Vagina (tissue), 2 donors: ENCODE measurements around the gene SPACA6. TPM values are rescaled to one million over a fixed set of nuclear protein-coding genes. Genes with fewer than 3 reads are reported as not detected.

Source experiments
- DNase-seq, 2 donors: peaks; one replicate each; pipeline ENCODE4 v3.0.0-alpha.2; 2017; ENCODE audit errors: extremely low spot score in 2 of 2
- H3K27ac ChIP-seq: fragments of 200-600 bp; sonication (generic); one replicate; pipeline ENCODE4 v1.5.1; 2019
- H3K27me3 ChIP-seq: fragments of 200-600 bp; sonication (generic); one replicate; pipeline ENCODE4 v1.5.1; 2019
- H3K36me3 ChIP-seq, 2 donors: fragments of 200-600 bp; sonication (generic); one replicate each; pipeline ENCODE4 v1.5.1; 2017 to 2019
- H3K4me1 ChIP-seq: fragments of 200-600 bp; sonication (generic); one replicate; pipeline ENCODE4 v1.5.1; 2019
- H3K4me3 ChIP-seq, 2 donors: fragments of 200-600 bp; sonication (generic); 1 replicate in 1 of 2; 2 replicates in 1 of 2; pipeline ENCODE4 v1.5.1; 2016 to 2019
- H3K9me3 ChIP-seq: fragments of 200-600 bp; sonication (generic); one replicate; pipeline ENCODE4 v1.5.1; 2019
- POLR2A ChIP-seq, 2 donors: fragments of 450-650 bp; IDR thresholded peaks; one replicate each; pipeline ENCODE4 v1.6.1; 2017; ENCODE audit warnings: antibody characterized with exemption in 2 of 2, mild to moderate bottlenecking in 2 of 2, moderate library complexity in 2 of 2
- POLR2AphosphoS5 ChIP-seq, 2 donors: sonication (generic); formaldehyde crosslinking; IDR thresholded peaks; one replicate each; pipeline ENCODE4 v1.9.0; 2017; ENCODE audit warnings: antibody characterized with exemption in 2 of 2, mild to moderate bottlenecking in 2 of 2, low read depth in 1 of 2; ENCODE audit not compliant: insufficient read depth in 1 of 2
- intact Hi-C: fragments of 100-400 bp; cut with DNase I; formaldehyde crosslinking; loops from one replicate; pipeline ENCODE4 v1.15.1; 2023
- total RNA-seq: library from RNA; depleted of rRNA; stranded (reverse); fragments of >200 nt; gene quantifications from one replicate; pipeline ENCODE4 v1.2.3, GENCODE V29; 2016
- TF ChIP-seq, protein P1 (sequence below), 3 experiments: fragments of 450-650 bp in 2 of 3; fragments of 200-600 bp in 1 of 3; sonication (generic) in 1 of 3; IDR thresholded peaks; one replicate each; pipeline ENCODE4 v1.5.1; 2017 to 2019; ENCODE audit warnings: antibody characterized with exemption in 3 of 3, mild to moderate bottlenecking in 2 of 3, moderate library complexity in 2 of 3

Gene SPACA6
- total RNA-seq, 1 donor from 2014 or later: 53.0 TPM

DNA sequence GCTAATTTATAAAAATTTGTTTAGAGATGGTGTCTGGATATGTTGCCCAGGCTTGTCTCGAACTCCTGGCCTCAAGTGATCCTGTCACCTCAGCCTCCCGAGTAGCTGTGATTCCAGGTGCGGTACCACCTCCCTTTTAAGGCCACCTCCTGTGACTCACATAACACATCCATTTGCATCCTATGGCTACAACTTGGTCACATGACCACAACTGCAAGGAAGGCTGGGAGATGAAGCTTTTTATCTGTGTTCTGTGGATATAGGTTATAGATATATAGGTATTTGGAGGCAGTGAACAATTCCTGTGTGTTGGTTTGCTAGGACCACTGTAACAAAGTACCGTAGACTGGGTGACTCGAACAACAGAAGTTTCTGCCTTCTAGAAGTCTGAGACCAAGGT, 6.0 kb downstream of the SPACA6 start:
- H3K36me3 ChIP-seq: peaks cover 0 to 29% of the 10 kb centered on the region in 2 donors
- DNase-seq: peak in 1 of 2 donors; percentile 44
- intact Hi-C loops: loop anchor here (10.0 kb wide), 1 partner anchor 334 kb away; the partner anchor contains the start of genes CLDND2 and ETFB

DNA sequence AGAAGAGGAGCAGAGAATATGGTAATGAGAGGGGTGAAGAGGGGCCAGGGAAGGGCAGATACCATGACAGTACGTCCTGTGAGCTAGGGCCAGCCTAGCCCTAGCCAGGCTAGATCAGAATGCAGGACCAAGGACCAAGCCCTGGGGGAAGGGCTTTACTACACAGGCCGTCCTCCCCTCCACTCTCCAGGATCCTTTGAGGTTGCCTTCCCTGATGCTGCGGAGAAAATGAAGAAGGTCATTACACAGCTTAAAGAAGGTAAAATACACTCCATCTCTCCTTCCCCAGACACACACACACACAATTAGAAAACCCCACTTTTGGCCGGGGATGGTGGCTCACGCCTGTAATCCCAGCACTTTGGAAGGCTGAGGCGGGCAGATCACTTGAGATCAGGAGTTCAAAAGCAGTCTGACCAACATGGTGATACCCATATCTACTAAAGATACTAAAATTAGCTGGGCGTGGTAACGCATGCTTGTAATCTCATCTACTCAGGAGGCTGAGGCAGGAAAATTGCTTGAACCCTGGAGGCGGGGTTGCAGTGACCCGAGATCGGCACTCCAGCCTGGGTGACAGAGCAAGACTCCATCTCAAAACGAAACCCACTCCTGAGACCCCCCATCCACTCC, 8.5 kb downstream of the SPACA6 start:
- no peak for DNase-seq
- Histone ChIP-seq H3K27ac (peak overlapping the region; percentile 94), H3K36me3 (peaks cover 0 to 22% of the 10 kb centered on the region in 2 donors), H3K4me3 (no peak overlapping the region), H3K9me3 (no peaks in the 10 kb centered on the region), H3K4me1 (peaks cover 47% of the 10 kb centered on the region), H3K27me3 (no peaks in the 10 kb centered on the region)
- TF ChIP-seq POLR2A (IDR thresholded peaks at IDR 0.05) (no peak), POLR2AphosphoS5 (IDR thresholded peaks at IDR 0.05; ENCODE audit: insufficient read depth in 1 of 2, low read depth in 1 of 2) (no peak)
- TF ChIP-seq, protein P1, sequence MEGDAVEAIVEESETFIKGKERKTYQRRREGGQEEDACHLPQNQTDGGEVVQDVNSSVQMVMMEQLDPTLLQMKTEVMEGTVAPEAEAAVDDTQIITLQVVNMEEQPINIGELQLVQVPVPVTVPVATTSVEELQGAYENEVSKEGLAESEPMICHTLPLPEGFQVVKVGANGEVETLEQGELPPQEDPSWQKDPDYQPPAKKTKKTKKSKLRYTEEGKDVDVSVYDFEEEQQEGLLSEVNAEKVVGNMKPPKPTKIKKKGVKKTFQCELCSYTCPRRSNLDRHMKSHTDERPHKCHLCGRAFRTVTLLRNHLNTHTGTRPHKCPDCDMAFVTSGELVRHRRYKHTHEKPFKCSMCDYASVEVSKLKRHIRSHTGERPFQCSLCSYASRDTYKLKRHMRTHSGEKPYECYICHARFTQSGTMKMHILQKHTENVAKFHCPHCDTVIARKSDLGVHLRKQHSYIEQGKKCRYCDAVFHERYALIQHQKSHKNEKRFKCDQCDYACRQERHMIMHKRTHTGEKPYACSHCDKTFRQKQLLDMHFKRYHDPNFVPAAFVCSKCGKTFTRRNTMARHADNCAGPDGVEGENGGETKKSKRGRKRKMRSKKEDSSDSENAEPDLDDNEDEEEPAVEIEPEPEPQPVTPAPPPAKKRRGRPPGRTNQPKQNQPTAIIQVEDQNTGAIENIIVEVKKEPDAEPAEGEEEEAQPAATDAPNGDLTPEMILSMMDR (IDR thresholded peaks at IDR 0.05): no peak
- intact Hi-C loops: loop anchor here (2.0 kb wide), 1 partner anchor 13 kb away; no protein-coding TSS in a partner anchor

More for the DNA sequence above, 6.0 kb downstream of the SPACA6 start:
- H3K27ac ChIP-seq: no peak overlapping the region
- peaks cover 39% of the 10 kb centered on the region for H3K4me1 ChIP-seq
- TF ChIP-seq, protein P1 (IDR thresholded peaks at IDR 0.05): no peak
- no peak for TF ChIP-seq POLR2AphosphoS5 (IDR thresholded peaks at IDR 0.05; ENCODE audit: insufficient read depth in 1 of 2, low read depth in 1 of 2)
- no peak for TF ChIP-seq POLR2A (IDR thresholded peaks at IDR 0.05)
- H3K27me3 ChIP-seq: no peaks in the 10 kb centered on the region
- no peak overlapping the region for H3K4me3 ChIP-seq
- H3K9me3 ChIP-seq: no peaks in the 10 kb centered on the region

DNA sequence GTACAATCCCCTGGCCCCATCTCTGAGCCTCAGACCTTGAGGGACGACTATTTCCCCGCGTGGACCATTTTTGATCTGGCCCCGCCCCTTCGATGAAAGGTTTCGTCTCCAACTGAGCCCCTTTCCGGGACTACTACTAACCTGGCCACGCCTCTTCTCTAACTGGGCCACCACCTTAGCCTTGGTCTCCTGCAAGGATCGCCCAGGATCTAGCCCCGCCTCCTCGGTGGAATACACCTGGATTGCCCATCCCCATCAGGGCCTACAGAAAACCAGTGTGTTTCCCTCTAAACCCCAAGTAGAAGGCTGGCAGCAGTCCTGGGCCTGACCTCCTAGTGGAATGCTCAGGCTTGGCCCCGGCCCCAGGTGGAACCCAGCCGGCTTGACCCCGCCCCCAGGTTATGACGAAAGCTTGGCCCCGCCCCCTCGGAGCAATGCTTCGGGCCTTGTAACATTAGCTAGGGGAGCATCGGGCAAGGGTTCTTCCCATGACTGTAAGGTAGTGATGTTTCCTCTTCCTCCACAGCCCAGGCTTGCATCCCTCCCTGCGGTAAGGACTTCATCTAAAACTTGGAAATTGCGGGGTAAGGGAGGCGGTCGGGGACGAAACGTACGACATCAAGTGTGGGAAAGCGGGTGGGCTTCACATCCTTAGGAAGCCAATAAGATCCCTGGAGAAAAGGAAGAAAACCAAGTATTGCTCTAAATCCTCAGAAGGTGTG, 9.1 kb downstream of the SPACA6 start:
- Histone ChIP-seq H3K4me3 (peak overlapping the region in 1 of 2 donors; percentile 5), H3K27ac (peak overlapping the region; percentile 94), H3K4me1 (peaks cover 47% of the 10 kb centered on the region), H3K27me3 (no peaks in the 10 kb centered on the region), H3K36me3 (peaks cover 0 to 22% of the 10 kb centered on the region in 2 donors), H3K9me3 (no peaks in the 10 kb centered on the region)
- DNase-seq: peak in 1 of 2 donors; percentile 93
- intact Hi-C loops: loop anchor here (2.0 kb wide), 1 partner anchor 13 kb away; no protein-coding TSS in a partner anchor
- TF ChIP-seq POLR2AphosphoS5 (IDR thresholded peaks at IDR 0.05; ENCODE audit: insufficient read depth in 1 of 2, low read depth in 1 of 2): no peak
- TF ChIP-seq, protein P1 (IDR thresholded peaks at IDR 0.05): no peak
- TF ChIP-seq POLR2A (IDR thresholded peaks at IDR 0.05): no peak

DNA sequence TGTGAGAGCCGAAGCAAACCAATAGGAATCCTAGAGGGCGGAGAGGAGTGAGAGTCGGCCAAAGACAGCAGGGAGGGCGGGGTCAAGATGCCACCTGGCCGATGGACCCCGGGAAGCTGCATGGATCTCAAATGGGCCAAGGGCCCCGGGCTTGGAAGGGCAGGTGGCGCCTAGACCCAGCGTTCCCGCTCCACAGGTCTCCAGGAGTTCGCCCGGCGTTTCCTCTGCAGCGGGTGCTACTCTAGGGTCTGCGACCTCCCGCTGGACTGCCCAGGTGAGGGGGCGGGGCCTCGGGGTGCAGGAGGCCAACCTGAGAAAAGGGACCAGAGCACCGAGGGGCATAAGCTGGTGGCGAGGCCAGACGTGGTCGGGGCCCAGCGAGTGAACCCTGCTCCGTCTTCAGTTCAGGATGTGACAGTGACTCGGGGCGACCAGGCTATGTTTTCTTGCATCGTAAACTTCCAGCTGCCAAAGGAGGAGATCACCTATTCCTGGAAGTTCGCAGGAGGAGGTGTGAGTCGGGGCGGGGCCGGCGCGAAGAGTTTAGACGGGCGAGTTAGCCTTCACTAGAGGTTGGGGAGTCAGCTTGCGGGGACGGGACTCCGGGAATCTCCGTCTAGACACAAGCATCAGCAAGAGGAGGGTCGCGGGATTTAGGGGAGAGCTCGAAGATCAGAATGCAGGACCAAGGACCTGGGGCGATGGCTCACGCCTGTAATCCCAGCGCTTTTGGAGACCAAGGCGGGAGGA, 9.9 kb downstream of the SPACA6 start:
- TF ChIP-seq POLR2A (IDR thresholded peaks at IDR 0.05) (no peak), POLR2AphosphoS5 (IDR thresholded peaks at IDR 0.05; ENCODE audit: insufficient read depth in 1 of 2, low read depth in 1 of 2) (no peak)
- TF ChIP-seq, protein P1 (IDR thresholded peaks at IDR 0.05): no peak
- Histone ChIP-seq H3K27ac (peak overlapping the region; percentile 94), H3K27me3 (no peaks in the 10 kb centered on the region), H3K36me3 (peaks cover 0 to 14% of the 10 kb centered on the region in 2 donors), H3K4me3 (peak overlapping the region; percentile 70 to 80), H3K9me3 (no peaks in the 10 kb centered on the region), H3K4me1 (peaks cover 47% of the 10 kb centered on the region)
- peak in 1 of 2 donors; percentile 93 for DNase-seq
- intact Hi-C loops: loop anchor here (2.0 kb wide), 1 partner anchor 14 kb away; no protein-coding TSS in a partner anchor
